ENCODE results near the gene C11orf16.

C11orf16 gene

GRCh38 chr11:8911029-8911823, 21.5 kb downstream of the C11orf16 start, which contains the start of gene AKIP1:
Gene AKIP1 (plus strand): TSS chr11:8911189. CDS start chr11:8911450, 261 bp downstream.
- Histone ChIP-seq H3K36me3 (ENCODE audit: low read depth) (peaks cover 18% of the 10 kb centered on the region), H3K4me1 (ENCODE audit: insufficient read depth, poor library complexity, severe bottlenecking) (peaks cover 28% of the 10 kb centered on the region), H3K9me3 (ENCODE audit: severe bottlenecking) (no peaks in the 10 kb centered on the region), H3K27ac (ENCODE audit: poor library complexity, severe bottlenecking) (peak within 1 kb of the TSS; percentile 95), H3K27me3 (ENCODE audit: insufficient read depth, poor library complexity, severe bottlenecking) (no peaks in the 10 kb centered on the region), H3K4me3 (ENCODE audit: severe bottlenecking) (peak within 1 kb of the TSS; percentile 51)
- TF ChIP-seq CTCF (IDR thresholded peaks at IDR 0.05; ENCODE audit: poor library complexity, severe bottlenecking), result no peak
- DNase-seq (ENCODE audit: low spot score) (peak; percentile 92), ATAC-seq (ENCODE audit: low read depth) (peak; percentile 82)

GRCh38 chr11:8910649-8911026, 22.1 kb downstream of the C11orf16 start:
- peaks cover 33% of the 10 kb centered on the region for H3K4me1 ChIP-seq (ENCODE audit: insufficient read depth, poor library complexity, severe bottlenecking)
- H3K36me3 ChIP-seq (ENCODE audit: low read depth), result peaks cover 13% of the 10 kb centered on the region
- peak overlapping the region; percentile 51 for H3K4me3 ChIP-seq (ENCODE audit: severe bottlenecking)
- TF ChIP-seq CTCF (IDR thresholded peaks at IDR 0.05; ENCODE audit: poor library complexity, severe bottlenecking), result no peak
- H3K27ac ChIP-seq (ENCODE audit: poor library complexity, severe bottlenecking), result peak overlapping the region; percentile 95
- DNase-seq (ENCODE audit: low spot score), result no peak
- H3K27me3 ChIP-seq (ENCODE audit: insufficient read depth, poor library complexity, severe bottlenecking), result no peaks in the 10 kb centered on the region
- peak; percentile 18 for ATAC-seq (ENCODE audit: low read depth)
- H3K9me3 ChIP-seq (ENCODE audit: severe bottlenecking), result no peaks in the 10 kb centered on the region

- Histone ChIP-seq H3K4me1 (ENCODE audit: insufficient read depth, poor library complexity, severe bottlenecking) (peaks cover 38% of the 10 kb centered on the region), H3K27me3 (ENCODE audit: insufficient read depth, poor library complexity, severe bottlenecking) (no peaks in the 10 kb centered on the region), H3K27ac (ENCODE audit: poor library complexity, severe bottlenecking) (peak overlapping the region; percentile 95), H3K4me3 (ENCODE audit: severe bottlenecking) (no peak overlapping the region), H3K9me3 (ENCODE audit: severe bottlenecking) (no peaks in the 10 kb centered on the region), H3K36me3 (ENCODE audit: low read depth) (no peaks in the 10 kb centered on the region)
- DNase-seq (ENCODE audit: low spot score), result no peak
- no peak for ATAC-seq (ENCODE audit: low read depth)
- no peak for TF ChIP-seq CTCF (IDR thresholded peaks at IDR 0.05; ENCODE audit: poor library complexity, severe bottlenecking)
These were observed 24.6 kb downstream of the C11orf16 start for GRCh38 chr11:8908099-8908498.

- no peak for ATAC-seq (ENCODE audit: low read depth)
- Histone ChIP-seq H3K4me1 (ENCODE audit: insufficient read depth, poor library complexity, severe bottlenecking) (peaks cover 38% of the 10 kb centered on the region), H3K9me3 (ENCODE audit: severe bottlenecking) (no peaks in the 10 kb centered on the region), H3K4me3 (ENCODE audit: severe bottlenecking) (no peak overlapping the region), H3K27me3 (ENCODE audit: insufficient read depth, poor library complexity, severe bottlenecking) (no peaks in the 10 kb centered on the region), H3K27ac (ENCODE audit: poor library complexity, severe bottlenecking) (peak overlapping the region; percentile 95), H3K36me3 (ENCODE audit: low read depth) (no peaks in the 10 kb centered on the region)
- TF ChIP-seq CTCF (IDR thresholded peaks at IDR 0.05; ENCODE audit: poor library complexity, severe bottlenecking), result no peak
- no peak for DNase-seq (ENCODE audit: low spot score)
These were observed 25.6 kb downstream of the C11orf16 start for GRCh38 chr11:8907116-8907515.

Measured in RWPE2 (cell line).